NB4 (cell line): Measurements from ENCODE around the gene PSME4.

Experiments used
- DNase-seq: peaks from one replicate; pipeline ENCODE4 v3.0.0; 2010; ENCODE audit warnings: low read depth
- H3K4me3 ChIP-seq: one replicate; pipeline ENCODE4 v1.5.1; 2011; ENCODE audit warnings: mild to moderate bottlenecking, low read depth, low read length, moderate library complexity
- MYC ChIP-seq: IDR thresholded peaks from 2 replicates; pipeline ENCODE4 v1.6.1; 2011; ENCODE audit warnings: low read depth, low read length
- POLR2A ChIP-seq: IDR thresholded peaks from 2 replicates; pipeline ENCODE4 v1.6.1; 2011; ENCODE audit warnings: mild to moderate bottlenecking; ENCODE audit not compliant: insufficient read length; ENCODE audit errors: extremely low read depth
- TF ChIP-seq, protein P1 (sequence below): IDR thresholded peaks from one replicate; pipeline ENCODE4 v1.5.1; 2012; ENCODE audit warnings: low read depth, low read length
- TF ChIP-seq, protein P2 (sequence below): IDR thresholded peaks from 2 replicates; pipeline ENCODE4 v1.6.1; 2011; ENCODE audit warnings: low read depth, low read length

Gene PSME4

DNA sequence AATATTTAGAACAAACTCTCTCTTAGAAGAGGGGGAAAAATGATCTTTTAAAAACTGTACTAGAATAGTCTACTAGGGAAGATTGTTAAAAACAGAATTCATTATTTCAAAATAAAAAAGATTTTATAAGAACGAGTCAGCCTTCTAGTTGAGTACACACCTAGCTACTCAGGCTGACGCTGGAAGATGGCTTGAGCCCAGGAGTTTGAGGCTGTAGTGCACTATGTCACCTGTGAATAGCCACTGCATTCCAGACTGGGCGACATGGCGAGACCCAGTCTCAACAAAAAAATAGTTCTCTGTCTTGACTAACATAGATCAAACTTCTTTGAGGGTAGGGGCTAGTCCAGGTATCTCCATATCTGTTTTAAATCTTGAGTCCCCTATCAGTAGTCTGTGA is 150.1 kb downstream of the PSME4 start:
- H3K4me3 ChIP-seq = no peak overlapping the region
- no peak for DNase-seq
- TF ChIP-seq, protein P1, sequence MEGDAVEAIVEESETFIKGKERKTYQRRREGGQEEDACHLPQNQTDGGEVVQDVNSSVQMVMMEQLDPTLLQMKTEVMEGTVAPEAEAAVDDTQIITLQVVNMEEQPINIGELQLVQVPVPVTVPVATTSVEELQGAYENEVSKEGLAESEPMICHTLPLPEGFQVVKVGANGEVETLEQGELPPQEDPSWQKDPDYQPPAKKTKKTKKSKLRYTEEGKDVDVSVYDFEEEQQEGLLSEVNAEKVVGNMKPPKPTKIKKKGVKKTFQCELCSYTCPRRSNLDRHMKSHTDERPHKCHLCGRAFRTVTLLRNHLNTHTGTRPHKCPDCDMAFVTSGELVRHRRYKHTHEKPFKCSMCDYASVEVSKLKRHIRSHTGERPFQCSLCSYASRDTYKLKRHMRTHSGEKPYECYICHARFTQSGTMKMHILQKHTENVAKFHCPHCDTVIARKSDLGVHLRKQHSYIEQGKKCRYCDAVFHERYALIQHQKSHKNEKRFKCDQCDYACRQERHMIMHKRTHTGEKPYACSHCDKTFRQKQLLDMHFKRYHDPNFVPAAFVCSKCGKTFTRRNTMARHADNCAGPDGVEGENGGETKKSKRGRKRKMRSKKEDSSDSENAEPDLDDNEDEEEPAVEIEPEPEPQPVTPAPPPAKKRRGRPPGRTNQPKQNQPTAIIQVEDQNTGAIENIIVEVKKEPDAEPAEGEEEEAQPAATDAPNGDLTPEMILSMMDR = no peak
- TF ChIP-seq MYC = no peak
- TF ChIP-seq POLR2A = no peak
- TF ChIP-seq, protein P2, sequence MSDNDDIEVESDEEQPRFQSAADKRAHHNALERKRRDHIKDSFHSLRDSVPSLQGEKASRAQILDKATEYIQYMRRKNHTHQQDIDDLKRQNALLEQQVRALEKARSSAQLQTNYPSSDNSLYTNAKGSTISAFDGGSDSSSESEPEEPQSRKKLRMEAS = no peak

DNA sequence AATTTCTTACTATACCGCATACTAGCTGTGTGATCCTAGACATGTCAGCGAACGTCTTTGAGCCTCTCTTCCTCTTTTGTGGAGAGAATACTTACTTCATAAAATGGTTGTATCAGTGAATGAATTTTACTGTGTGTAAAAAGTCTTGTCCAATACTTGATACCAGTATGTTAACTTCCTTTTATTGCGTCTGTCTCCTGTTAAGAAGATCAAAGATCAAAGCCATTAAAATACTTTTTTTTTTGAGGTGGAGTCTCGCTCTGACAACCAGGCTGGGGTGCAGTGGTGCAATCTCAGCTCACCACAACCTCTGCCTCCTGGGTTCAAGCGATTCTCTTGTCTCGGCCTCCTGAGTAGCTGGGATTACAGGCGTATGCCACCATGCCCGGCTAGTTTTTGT is 150.7 kb downstream of the PSME4 start:
- H3K4me3 ChIP-seq = no peak overlapping the region
- TF ChIP-seq, protein P1 = no peak
- TF ChIP-seq POLR2A (no peak), MYC (no peak)
- TF ChIP-seq, protein P2 = no peak
- no peak for DNase-seq

DNA sequence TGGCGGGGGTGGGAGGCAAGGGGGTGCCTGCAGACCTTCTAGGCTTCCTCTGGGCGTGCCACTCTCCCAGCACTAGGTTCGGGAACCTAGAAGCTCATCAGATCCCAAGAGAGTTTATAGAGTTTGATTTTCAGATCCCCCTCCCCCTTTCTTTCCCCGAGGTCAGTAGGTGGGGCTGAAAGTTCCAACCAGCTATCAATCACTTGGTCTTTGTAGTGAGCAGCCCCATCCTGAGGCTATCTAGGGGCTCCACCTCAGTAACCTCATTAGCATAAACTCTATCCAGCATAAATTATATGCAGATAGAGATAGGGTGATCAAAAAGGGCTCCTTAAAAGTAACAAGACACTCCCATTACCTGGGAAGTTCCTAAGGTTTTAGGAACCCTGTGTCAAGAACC is 151.2 kb downstream of the PSME4 start:
- H3K4me3 ChIP-seq = no peak overlapping the region
- DNase-seq = no peak
- TF ChIP-seq POLR2A (no peak), MYC (no peak)
- TF ChIP-seq, protein P2 = no peak
- TF ChIP-seq, protein P1 = no peak

DNA sequence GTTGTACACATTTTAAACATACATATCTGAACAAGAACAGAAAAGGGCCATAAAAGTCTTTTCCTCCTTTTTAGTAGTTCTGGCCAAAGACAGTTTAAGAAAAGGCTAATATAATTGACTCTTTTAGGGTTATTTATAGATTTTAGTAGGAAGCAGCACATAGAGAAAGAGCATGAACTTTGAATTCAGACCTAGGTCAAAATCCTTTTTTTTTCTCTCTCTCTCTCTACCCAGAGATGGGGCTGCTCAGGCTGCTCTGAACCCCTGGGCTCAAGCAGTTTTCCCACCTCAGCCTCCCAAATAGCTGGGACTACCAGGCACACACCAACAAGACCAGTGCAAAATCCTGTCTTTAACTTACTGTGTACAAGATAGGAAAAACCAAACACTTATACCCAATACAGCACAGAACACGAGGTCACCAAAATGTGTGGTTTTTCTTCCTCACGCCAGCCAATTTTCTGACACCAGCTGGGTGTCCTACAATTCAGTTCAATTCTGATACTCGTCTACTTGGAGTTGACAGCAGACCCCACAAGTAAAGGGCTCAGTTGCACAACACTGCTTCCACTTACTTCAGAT is 151.8 kb downstream of the PSME4 start:
- no peak for DNase-seq
- no peak overlapping the region for H3K4me3 ChIP-seq
- TF ChIP-seq, protein P2 = no peak
- TF ChIP-seq POLR2A (no peak), MYC (no peak)
- TF ChIP-seq, protein P1 = no peak
